Mesenchymal stem cell (in vitro differentiated cells and primary cell): Measurements from ENCODE around the gene TMEM187.
A peak's percentile ranks its signal among the peaks of the same experiment; 100 is the strongest.
"Not testable (repeated sequence)": the region's sequence is repeated elsewhere in the genome, so short reads cannot be mapped to it uniquely, and the experiment has no call there.

Experiments
- DNase-seq: peaks from one replicate; pipeline ENCODE4 v3.0.0-alpha.2; 2013
- H2AFZ ChIP-seq: one replicate; pipeline ENCODE4 v1.6.1; 2013; ENCODE audit warnings: low read depth, mild to moderate bottlenecking, control low read depth, inconsistent platforms, low read length, moderate library complexity
- H2AK5ac ChIP-seq: 2 replicates; pipeline ENCODE4 v1.6.1; 2013; ENCODE audit warnings: low read length, moderate library complexity, mild to moderate bottlenecking, inconsistent platforms; ENCODE audit not compliant: severe bottlenecking
- H2BK120ac ChIP-seq: one replicate; pipeline ENCODE4 v1.6.1; 2013; ENCODE audit warnings: low read depth, mild to moderate bottlenecking, inconsistent platforms, low read length, moderate library complexity
- H2BK12ac ChIP-seq, 2 experiments: one replicate each; pipeline ENCODE4 v1.6.1; 2013; ENCODE audit warnings: inconsistent platforms in 2 of 2, low read length in 2 of 2, mild to moderate bottlenecking in 2 of 2, moderate library complexity in 2 of 2, control low read depth in 1 of 2
- H2BK15ac ChIP-seq: one replicate; pipeline ENCODE4 v1.6.1; 2013; ENCODE audit warnings: mild to moderate bottlenecking, low read depth, inconsistent platforms; ENCODE audit not compliant: poor library complexity, severe bottlenecking
- H2BK5ac ChIP-seq: 2 replicates; pipeline ENCODE4 v1.6.1; 2013; ENCODE audit warnings: low read depth, mild to moderate bottlenecking, low read length, control low read depth, inconsistent platforms; ENCODE audit not compliant: poor library complexity, severe bottlenecking
- H3K14ac ChIP-seq, 2 experiments: one replicate each; pipeline ENCODE4 v1.6.1; 2013; ENCODE audit warnings: inconsistent platforms in 2 of 2, low read length in 2 of 2, control low read depth in 1 of 2, mild to moderate bottlenecking in 1 of 2, moderate library complexity in 1 of 2
- H3K18ac ChIP-seq, 2 experiments: one replicate each; pipeline ENCODE4 v1.6.1; 2013; ENCODE audit warnings: inconsistent platforms in 2 of 2, low read length in 2 of 2, control low read depth in 1 of 2, low read depth in 1 of 2, mild to moderate bottlenecking in 1 of 2
- H3K23ac ChIP-seq, 2 experiments: one replicate each; pipeline ENCODE4 v1.6.1; 2013; ENCODE audit warnings: inconsistent platforms in 2 of 2, low read length in 2 of 2, mild to moderate bottlenecking in 2 of 2, moderate library complexity in 2 of 2, control low read depth in 1 of 2
- H3K27ac ChIP-seq: 2 replicates; pipeline ENCODE4 v1.5.1; 2013; ENCODE audit warnings: mild to moderate bottlenecking, moderate library complexity, low read length, control low read depth, inconsistent platforms; ENCODE audit not compliant: poor library complexity, severe bottlenecking
- H3K27me3 ChIP-seq, 2 experiments: 2 replicates each; pipeline versions ENCODE4 v1.6.1 to v1.7.0; 2013; ENCODE audit warnings: low read length in 2 of 2, mild to moderate bottlenecking in 2 of 2, moderate library complexity in 2 of 2, control low read depth in 1 of 2, inconsistent platforms in 1 of 2; ENCODE audit not compliant: control insufficient read depth in 1 of 2, insufficient read depth in 1 of 2
- H3K36me3 ChIP-seq, 2 experiments: 2 replicates each; pipeline versions ENCODE4 v1.6.1 to v1.7.0; 2013; ENCODE audit warnings: low read length in 2 of 2, control low read depth in 1 of 2, inconsistent platforms in 1 of 2, low read depth in 1 of 2, mild to moderate bottlenecking in 1 of 2; ENCODE audit not compliant: insufficient read depth in 2 of 2, control insufficient read depth in 1 of 2
- H3K4ac ChIP-seq, 2 experiments: one replicate each; pipeline ENCODE4 v1.6.1; 2013; ENCODE audit warnings: inconsistent platforms in 2 of 2, low read length in 2 of 2, mild to moderate bottlenecking in 2 of 2, moderate library complexity in 2 of 2, control low read depth in 1 of 2, low read depth in 1 of 2
- H3K4me1 ChIP-seq: 2 replicates; pipeline ENCODE4 v1.6.1; 2013; ENCODE audit warnings: low read depth, low read length, control low read depth; ENCODE audit not compliant: control insufficient read depth, insufficient read depth
- H3K4me2 ChIP-seq: 2 replicates; pipeline ENCODE4 v1.6.1; 2013; ENCODE audit warnings: low read length, mild to moderate bottlenecking, inconsistent platforms; ENCODE audit not compliant: poor library complexity, severe bottlenecking
- H3K4me3 ChIP-seq, 2 experiments: 2 replicates each; pipeline versions ENCODE4 v1.5.1 to v1.7.0; 2013; ENCODE audit warnings: low read length in 2 of 2, mild to moderate bottlenecking in 2 of 2, control low read depth in 1 of 2, low read depth in 1 of 2; ENCODE audit not compliant: insufficient read depth in 1 of 2
- H3K79me1 ChIP-seq: replicated peaks from 2 replicates; pipeline ENCODE4 v1.6.1; 2013; ENCODE audit warnings: mild to moderate bottlenecking, control low read depth, low read length, inconsistent platforms; ENCODE audit not compliant: poor library complexity, severe bottlenecking
- H3K9ac ChIP-seq: 2 replicates; pipeline ENCODE4 v1.7.0; 2013; ENCODE audit warnings: mild to moderate bottlenecking, low read length, moderate library complexity
- H3K9me3 ChIP-seq: 2 replicates; pipeline ENCODE4 v1.7.0; 2013; ENCODE audit warnings: mild to moderate bottlenecking, low read length; ENCODE audit not compliant: control insufficient read depth
- H4K8ac ChIP-seq: one replicate; pipeline ENCODE4 v1.6.1; 2013; ENCODE audit warnings: inconsistent platforms, mild to moderate bottlenecking, low read length, moderate library complexity
- H4K91ac ChIP-seq: one replicate; pipeline ENCODE4 v1.6.1; 2013; ENCODE audit warnings: mild to moderate bottlenecking, low read length, inconsistent platforms
- WGBS: methylation state at CpG from one replicate; pipeline ENCODE4 v1.1.7; 2013; ENCODE audit warnings: mixed read lengths; 5-methylcytosine and 5-hydroxymethylcytosine counted together

TMEM187 gene

DNA sequence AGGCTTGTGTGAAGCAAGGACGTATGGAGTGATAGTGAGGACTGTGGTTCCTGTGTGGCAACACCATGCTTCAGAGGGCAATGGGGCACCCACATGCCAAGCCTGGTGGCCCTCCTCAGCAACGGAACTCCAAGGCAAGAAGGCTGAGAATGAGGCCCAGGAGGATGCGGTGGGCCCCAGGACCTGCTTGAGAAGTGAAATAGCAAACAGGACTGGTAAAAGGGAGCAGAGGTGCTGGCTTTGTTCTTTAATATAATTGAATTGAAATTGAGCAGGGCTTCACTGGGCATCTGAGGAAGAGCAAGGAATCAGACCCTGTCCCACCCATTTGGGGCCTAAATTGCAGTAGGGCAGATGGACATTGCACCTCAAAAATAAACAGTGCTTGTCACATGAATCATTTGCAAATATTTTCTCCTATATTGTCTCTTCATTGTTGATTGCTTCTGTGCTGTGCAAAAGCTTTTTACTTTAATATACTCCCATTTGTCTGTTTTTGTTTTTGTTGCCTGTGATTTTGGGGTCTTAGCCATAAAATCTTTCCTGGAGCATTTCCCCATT, 2.3 kb downstream of the TMEM187 start:
- Histone ChIP-seq H2BK15ac (no peak overlapping the region), H3K27ac (no peak overlapping the region), H2AFZ (no peak overlapping the region), H2BK5ac (no peak overlapping the region), H3K18ac (peak overlapping the region in 1 of 2 experiments; percentile 24), H3K79me1 (no peaks in the 10 kb centered on the region), H2BK120ac (no peak overlapping the region), H3K4me2 (no peak overlapping the region), H3K36me3 (no peaks in the 10 kb centered on the region), H4K91ac (no peak overlapping the region), H3K27me3 (no peaks in the 10 kb centered on the region), H3K9ac (no peak overlapping the region), H2AK5ac (no peak overlapping the region), H3K4me1 (peaks cover 8% of the 10 kb centered on the region), H4K8ac (no peak overlapping the region), H3K4ac (no peak overlapping the region), H3K4me3 (peak overlapping the region in 1 of 2 experiments; percentile 84), H2BK12ac (peak overlapping the region in 1 of 2 experiments; percentile 88), H3K14ac (no peak overlapping the region), H3K9me3 (no peaks in the 10 kb centered on the region), H3K23ac (no peak overlapping the region)
- DNase-seq, result no peak
- 95% methylated on average over 3 of the region's 3 CpGs for WGBS

DNA sequence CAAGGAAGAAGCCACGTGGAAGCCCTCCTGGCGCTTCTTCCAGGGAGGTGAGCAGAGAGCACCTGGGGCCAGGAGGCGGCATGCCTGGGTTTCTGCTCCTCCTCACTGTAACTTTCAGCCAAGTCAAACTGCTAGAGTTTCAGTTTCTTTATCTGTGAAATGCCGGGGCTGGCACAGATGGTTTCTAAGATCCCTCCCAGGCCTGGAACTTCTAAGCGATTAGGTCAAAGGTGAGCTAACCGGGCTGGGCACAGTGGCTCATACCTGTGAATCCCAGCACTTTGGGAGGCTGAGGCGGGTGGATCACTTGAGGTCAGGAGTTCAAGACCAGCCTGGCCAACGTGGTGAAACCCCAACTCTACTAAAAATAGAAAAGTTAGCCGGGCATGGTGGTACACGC, 7.8 kb downstream of the TMEM187 start:
- H4K91ac ChIP-seq, H3K23ac ChIP-seq, H3K4me2 ChIP-seq, H3K4me1 ChIP-seq, H3K9ac ChIP-seq, H2AK5ac ChIP-seq, H3K4ac ChIP-seq, H3K4me3 ChIP-seq, H2BK15ac ChIP-seq, H3K79me1 ChIP-seq, H3K14ac ChIP-seq, H2BK12ac ChIP-seq, H4K8ac ChIP-seq, H3K27ac ChIP-seq, H2BK120ac ChIP-seq, H2AFZ ChIP-seq, DNase-seq, H3K9me3 ChIP-seq, H2BK5ac ChIP-seq, H3K18ac ChIP-seq: not testable (repeated sequence)
- Histone ChIP-seq H3K36me3 (peaks cover 0 to 17% of the 10 kb centered on the region in 2 experiments), H3K27me3 (peaks cover 0 to 11% of the 10 kb centered on the region in 2 experiments)
- WGBS, result 95% methylated on average over 6 of the region's 10 CpGs

DNA sequence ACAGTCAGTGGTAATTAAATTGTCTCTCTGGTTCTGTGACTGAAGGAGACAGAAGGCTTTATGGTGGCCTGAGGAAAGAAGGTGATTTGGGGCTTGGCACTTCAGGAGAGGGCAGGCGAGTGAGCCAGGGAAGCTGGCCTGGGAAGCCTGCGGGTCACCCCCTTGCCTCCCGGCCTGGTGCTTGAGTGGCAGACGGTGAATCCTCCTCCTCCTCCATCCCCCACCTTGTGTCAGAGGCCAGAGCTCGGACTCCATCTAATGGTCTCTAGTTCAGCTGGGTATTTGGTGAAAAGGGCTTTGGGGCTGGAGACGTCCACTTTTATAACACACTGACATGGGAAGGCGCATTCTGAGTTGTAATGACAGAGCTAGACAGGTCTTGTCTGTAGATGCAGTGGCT, 8.7 kb downstream of the TMEM187 start:
- Histone ChIP-seq H3K18ac (no peak overlapping the region), H3K27me3 (peaks cover 0 to 11% of the 10 kb centered on the region in 2 experiments), H3K14ac (no peak overlapping the region), H2BK120ac (no peak overlapping the region), H3K9me3 (no peaks in the 10 kb centered on the region), H3K4me3 (no peak overlapping the region), H2BK12ac (no peak overlapping the region), H3K4ac (no peak overlapping the region), H2AK5ac (no peak overlapping the region), H3K79me1 (peaks cover 6% of the 10 kb centered on the region), H2BK15ac (no peak overlapping the region), H3K27ac (no peak overlapping the region), H3K4me1 (peaks cover 5% of the 10 kb centered on the region), H3K23ac (no peak overlapping the region), H2AFZ (no peak overlapping the region), H3K4me2 (no peak overlapping the region), H3K36me3 (peaks cover 0 to 17% of the 10 kb centered on the region in 2 experiments), H2BK5ac (no peak overlapping the region), H4K91ac (no peak overlapping the region), H3K9ac (no peak overlapping the region), H4K8ac (no peak overlapping the region)
- no peak for DNase-seq
- 94% methylated on average over 3 of the region's 7 CpGs for WGBS

DNA sequence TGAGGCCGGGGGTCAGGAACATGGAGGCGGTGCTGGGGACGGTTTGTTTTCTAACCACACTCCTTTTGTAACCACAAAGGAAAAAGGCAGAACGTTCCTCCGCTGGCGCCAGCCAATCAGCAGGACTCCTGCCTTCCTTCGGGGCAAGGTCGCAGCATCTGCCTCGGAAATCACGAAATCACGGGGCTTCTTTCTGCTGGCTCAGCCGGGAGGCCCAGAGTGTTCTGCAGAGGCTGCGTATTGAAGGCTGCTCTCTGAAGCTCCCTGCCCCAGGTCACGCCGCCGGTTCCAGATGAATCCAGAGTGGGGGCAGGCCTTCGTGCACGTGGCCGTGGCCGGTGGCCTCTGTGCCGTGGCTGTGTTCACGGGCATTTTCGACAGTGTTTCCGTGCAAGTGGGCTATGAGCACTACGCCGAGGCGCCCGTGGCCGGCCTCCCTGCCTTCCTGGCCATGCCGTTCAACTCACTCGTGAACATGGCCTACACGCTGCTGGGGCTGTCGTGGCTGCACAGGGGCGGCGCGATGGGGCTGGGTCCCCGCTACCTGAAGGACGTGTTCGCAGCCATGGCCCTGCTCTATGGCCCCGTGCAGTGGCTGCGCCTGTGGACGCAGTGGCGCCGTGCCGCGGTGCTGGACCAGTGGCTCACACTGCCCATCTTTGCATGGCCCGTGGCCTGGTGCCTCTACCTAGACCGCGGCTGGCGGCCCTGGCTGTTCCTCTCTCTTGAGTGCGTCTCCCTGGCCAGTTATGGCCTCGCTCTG, 9.4 kb downstream of the TMEM187 start:
- H2BK15ac ChIP-seq, result no peak overlapping the region
- H3K4me2 ChIP-seq, result no peak overlapping the region
- peaks cover 6% of the 10 kb centered on the region for H3K79me1 ChIP-seq
- H3K4me1 ChIP-seq, result peaks cover 5% of the 10 kb centered on the region
- no peaks in the 10 kb centered on the region for H3K9me3 ChIP-seq
- H3K9ac ChIP-seq, result no peak overlapping the region
- H2AK5ac ChIP-seq, result no peak overlapping the region
- H3K27ac ChIP-seq, result no peak overlapping the region
- WGBS, result 96% methylated on average over 45 of the region's 52 CpGs
- no peak overlapping the region for H3K18ac ChIP-seq
- peak overlapping the region in 1 of 2 experiments; percentile 32 for H3K14ac ChIP-seq
- H2BK5ac ChIP-seq, result no peak overlapping the region
- H4K8ac ChIP-seq, result no peak overlapping the region
- H4K91ac ChIP-seq, result no peak overlapping the region
- H3K27me3 ChIP-seq, result peaks cover 0 to 11% of the 10 kb centered on the region in 2 experiments
- no peak overlapping the region for H3K23ac ChIP-seq
- no peak overlapping the region for H2BK12ac ChIP-seq
- H2BK120ac ChIP-seq, result no peak overlapping the region
- DNase-seq, result no peak
- H3K36me3 ChIP-seq, result peaks cover 0 to 17% of the 10 kb centered on the region in 2 experiments
- H3K4ac ChIP-seq, result no peak overlapping the region
- H3K4me3 ChIP-seq, result no peak overlapping the region
- H2AFZ ChIP-seq, result no peak overlapping the region
